HepG2 (cell line): ENCODE results near the gene SRRM3. TPM values are rescaled to one million over a fixed set of nuclear protein-coding genes. Genes with fewer than 3 reads are reported as not detected.

Experiments used
- ATAC-seq: fragments of 200-7000 bp; cut with Tn5 transposase; 3 replicates; pipeline ENCODE4 v1.9.1; 2020; ENCODE audit warnings: mild to moderate bottlenecking, moderate library complexity
- BruUV-seq: library from RNA; stranded (reverse); fragments of 400-500 nt; replicated peaks from 2 replicates; lab custom pipeline; 2021; lab: Mats Ljungman, UMichigan
- CTCF ChIA-PET: fragments of 300-600 bp; formaldehyde crosslinking; extraction: SDS; loops from one replicate; lab custom pipeline; 2021; ENCODE audit warnings: low total read pairs, inconsistent platforms, low intra/inter-chr PET ratio; lab: Yijun Ruan, JAX
- POLR2A ChIA-PET: fragments of 350-600 bp; sonication (Branson Sonifier 250); formaldehyde crosslinking; loops from one replicate; lab custom pipeline; 2020; ENCODE audit warnings: antibody characterized with exemption, inconsistent platforms; lab: Yijun Ruan, JAX
- DNase-seq: peaks from one replicate; pipeline ENCODE4 v3.0.0-alpha.2; 2015; ENCODE audit warnings: low spot score
- FAIRE-seq: peaks from 3 replicates; lab custom pipeline; 2011; peaks lifted over from hg19 to GRCh38; lab: Jason Lieb, UNC
- H2AFZ ChIP-seq: one replicate; pipeline ENCODE4 v1.6.1; 2011; ENCODE audit warnings: low read length, inconsistent platforms
- H3K27ac ChIP-seq: fragments of 300-600 bp; 3 replicates; pipeline ENCODE4 v1.8.0; 2011; ENCODE audit warnings: mixed run types, mild to moderate bottlenecking, mixed read lengths, low read length, inconsistent platforms; ENCODE audit not compliant: insufficient read depth; ENCODE audit errors: extremely low read length
- H3K27me3 ChIP-seq, 2 experiments: fragments of 200-600 bp in 1 of 2; 2 replicates in 1 of 2; 3 replicates in 1 of 2; pipeline versions ENCODE4 v1.6.0 to v1.8.0; 2011; ENCODE audit warnings: low read length in 2 of 2, mild to moderate bottlenecking in 2 of 2, moderate library complexity in 2 of 2, inconsistent platforms in 1 of 2; ENCODE audit not compliant: insufficient read depth in 2 of 2, control insufficient read depth in 1 of 2
- H3K36me3 ChIP-seq, 2 experiments: fragments of 200-600 bp in 1 of 2; replicated peaks in 1 of 2; 2 replicates in 1 of 2; 3 replicates in 1 of 2; pipeline versions ENCODE4 v1.5.1 to v1.8.0; 2011; ENCODE audit warnings: low read length in 2 of 2, inconsistent platforms in 1 of 2; ENCODE audit not compliant: insufficient read depth in 2 of 2, control insufficient read depth in 1 of 2
- H3K4me1 ChIP-seq: 2 replicates; pipeline ENCODE4 v1.5.1; 2012; ENCODE audit warnings: low read length, inconsistent platforms; ENCODE audit not compliant: insufficient read depth
- H3K4me2 ChIP-seq: 2 replicates; pipeline ENCODE4 v1.6.0; 2011; ENCODE audit warnings: low read depth, low read length, inconsistent platforms
- H3K4me3 ChIP-seq, 3 experiments: fragments of 200-600 bp in 1 of 3; sonication (generic), shearing (Covaris generic) in 1 of 3; replicated peaks in 1 of 3; 2 replicates each; pipeline ENCODE4 v1.5.1; 2011 to 2016; ENCODE audit warnings: low read length in 3 of 3, inconsistent platforms in 2 of 3, low read depth in 2 of 3, mild to moderate bottlenecking in 2 of 3, control low read depth in 1 of 3, mixed read lengths in 1 of 3; ENCODE audit not compliant: insufficient read depth in 1 of 3
- H3K79me2 ChIP-seq: one replicate; pipeline ENCODE4 v1.6.1; 2011; ENCODE audit warnings: low read length, inconsistent platforms; ENCODE audit not compliant: insufficient read depth
- H3K9ac ChIP-seq: 2 replicates; pipeline ENCODE4 v1.6.0; 2011; ENCODE audit warnings: mild to moderate bottlenecking, low read depth, low read length, inconsistent platforms; ENCODE audit not compliant: insufficient read depth
- H3K9me3 ChIP-seq: 2 replicates; pipeline ENCODE4 v1.5.1; 2012; ENCODE audit warnings: mild to moderate bottlenecking, low read length
- H4K20me1 ChIP-seq: 2 replicates; pipeline ENCODE4 v1.6.0; 2011; ENCODE audit warnings: inconsistent platforms, mild to moderate bottlenecking, low read length, moderate library complexity; ENCODE audit not compliant: insufficient read depth
- ELF3 ChIP-seq: IDR thresholded peaks from 2 replicates; pipeline ENCODE4 v1.6.1; 2016; ENCODE audit warnings: missing genetic modification reagents, missing compliant biosample characterization
- FOSL2 ChIP-seq: sonication (generic); formaldehyde crosslinking; IDR thresholded peaks from 2 replicates; pipeline ENCODE4 v1.4.0; 2020; ENCODE audit warnings: missing genetic modification reagents
- JUN ChIP-seq: sonication (generic); formaldehyde crosslinking; IDR thresholded peaks from 2 replicates; pipeline ENCODE4 v1.4.0; 2020; ENCODE audit warnings: mild to moderate bottlenecking, missing genetic modification reagents
- KAT2B ChIP-seq: fragments of 150-350 bp; IDR thresholded peaks from 2 replicates; pipeline ENCODE4 v1.6.1; 2014; ENCODE audit warnings: low read depth, low read length, borderline replicate concordance
- MAFG ChIP-seq: sonication (generic); formaldehyde crosslinking; IDR thresholded peaks from 2 replicates; pipeline ENCODE4 v1.5.1; 2020; ENCODE audit warnings: mild to moderate bottlenecking, missing genetic modification reagents
- RFX1 ChIP-seq: fragments of 450-650 bp; IDR thresholded peaks from 2 replicates; pipeline ENCODE4 v1.6.1; 2017
- RFXAP ChIP-seq: sonication (generic); formaldehyde crosslinking; IDR thresholded peaks from 2 replicates; pipeline ENCODE4 v1.4.0; 2020; ENCODE audit warnings: missing genetic modification reagents, borderline replicate concordance
- SIX4 ChIP-seq: sonication (generic); formaldehyde crosslinking; IDR thresholded peaks from 2 replicates; pipeline ENCODE4 v1.4.0; 2020; ENCODE audit warnings: missing genetic modification reagents
- SMAD1 ChIP-seq: sonication (generic); formaldehyde crosslinking; IDR thresholded peaks from 2 replicates; pipeline ENCODE4 v1.4.0; 2020; ENCODE audit warnings: missing genetic modification reagents, low read depth, mild to moderate bottlenecking, borderline replicate concordance
- ZNF234 ChIP-seq: sonication (generic); formaldehyde crosslinking; conservative IDR thresholded peaks from 2 replicates; pipeline ENCODE4 v1.5.1; 2020; ENCODE audit warnings: mild to moderate bottlenecking, missing genetic modification reagents
- ZNF274 ChIP-seq: sonication (generic); formaldehyde crosslinking; IDR thresholded peaks from 2 replicates; pipeline ENCODE4 v1.5.1; 2020; ENCODE audit warnings: mild to moderate bottlenecking, missing genetic modification reagents
- ZNF737 ChIP-seq: sonication (generic); formaldehyde crosslinking; IDR thresholded peaks from 2 replicates; pipeline ENCODE4 v1.5.0; 2020; ENCODE audit warnings: missing genetic modification reagents, mild to moderate bottlenecking, borderline replicate concordance
- ZNF891 ChIP-seq: sonication (generic); formaldehyde crosslinking; IDR thresholded peaks from 2 replicates; pipeline ENCODE4 v1.5.0; 2020; ENCODE audit warnings: mild to moderate bottlenecking, missing genetic modification reagents
- WGBS: methylation state at CpG from one replicate; pipeline ENCODE4 v1.1.6; 2017; ENCODE audit warnings: low lambda C conversion rate; 5-methylcytosine and 5-hydroxymethylcytosine counted together
- in situ Hi-C: cut with HindIII; loops from 2 replicates; pipeline ENCODE4 v1.10.0; 2017; ENCODE audit warnings: low pct_unique_long_range_greater_than_20kb; ENCODE audit not compliant: extremely low pct_ligation_motif_present
- intact Hi-C: fragments of 100-400 bp; cut with micrococcal nuclease; formaldehyde crosslinking; loops from one replicate; pipeline ENCODE4 v1.10.0; 2022; ENCODE audit not compliant: unreplicated experiment
- polyA plus RNA-seq, 8 experiments: library from polyadenylated mRNA; depleted of rRNA in 3 of 8; stranded (reverse) in 7 of 8; unstranded in 1 of 8; fragments of >200 nt; fragmentation: Illumina TruSeq in 4 of 8; extraction: Trizol in 4 of 8; gene quantifications; 2 replicates each; pipeline versions ENCODE4 v1.2.1 to v1.2.3, GENCODE V29; 2011 to 2016; ENCODE audit warnings: low read depth in 4 of 8, missing spikeins in 1 of 8, mixed read lengths in 1 of 8; ENCODE audit not compliant: insufficient read depth in 1 of 8
- total RNA-seq, 5 experiments: library from RNA; depleted of rRNA; stranded (reverse); fragments of >200 nt; fragmentation: Illumina TruSeq; extraction: Trizol; gene quantifications; 2 replicates each; pipeline ENCODE4 v1.2.3, GENCODE V29; 2016; ENCODE audit warnings: low read depth in 1 of 5
- TF ChIP-seq, protein P1 (sequence below): sonication (generic); formaldehyde crosslinking; IDR thresholded peaks from 2 replicates; pipeline ENCODE4 v1.8.1; 2023; ENCODE audit warnings: mild to moderate bottlenecking, missing genetic modification reagents, borderline replicate concordance
- TF ChIP-seq, protein P2 (sequence below): IDR thresholded peaks from 2 replicates; pipeline ENCODE4 v1.6.1; 2016; ENCODE audit warnings: missing compliant biosample characterization, missing genetic modification reagents, borderline replicate concordance
- TF ChIP-seq, protein P3 (sequence below): sonication (generic); formaldehyde crosslinking; IDR thresholded peaks from 2 replicates; pipeline ENCODE4 v1.9.0; 2021; ENCODE audit warnings: missing genetic modification reagents, borderline replicate concordance

The SRRM3 gene
- total and polyA plus RNA-seq, 2 of the 13 experiments (the other 11 are each of a cell fraction or from before 2014, with no cell fraction given), result 0.13 to 0.54 TPM

DNA sequence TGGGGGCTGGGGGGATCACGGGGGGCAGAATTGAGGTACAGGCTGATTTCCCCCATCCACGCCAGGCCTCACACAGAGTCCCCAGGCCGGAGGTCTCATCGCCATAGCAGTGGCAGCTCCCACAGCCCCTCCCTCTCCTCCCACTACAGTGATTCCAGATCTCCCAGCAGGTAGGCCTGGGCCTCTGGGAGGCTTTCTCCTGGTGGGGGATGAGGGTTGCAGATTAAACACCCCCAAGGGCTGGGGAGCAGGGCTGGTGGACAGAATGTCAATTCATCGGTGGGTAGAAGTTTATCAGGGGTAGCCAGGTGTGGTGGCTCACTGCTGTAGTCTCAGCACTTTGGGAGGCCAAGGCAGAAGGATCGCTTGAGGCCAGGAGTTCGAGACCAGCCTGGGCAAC lies 63.6 kb downstream of the SRRM3 start:
- intact Hi-C loops, result no loop called here
- no peaks in the 10 kb centered on the region for H3K36me3 ChIP-seq
- no peak overlapping the region for H3K4me3 ChIP-seq
- CTCF ChIA-PET, result no interaction called here
- DNase-seq, result no peak
- H3K9me3 ChIP-seq, result no peaks in the 10 kb centered on the region
- TF ChIP-seq, protein P1, sequence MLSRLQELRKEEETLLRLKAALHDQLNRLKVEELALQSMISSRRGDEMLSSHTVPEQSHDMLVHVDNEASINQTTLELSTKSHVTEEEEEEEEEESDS, result no peak
- no peak for TF ChIP-seq SMAD1 (CRISPR knock-in tag)
- no peak for TF ChIP-seq JUN (CRISPR knock-in tag)
- TF ChIP-seq, protein P2, sequence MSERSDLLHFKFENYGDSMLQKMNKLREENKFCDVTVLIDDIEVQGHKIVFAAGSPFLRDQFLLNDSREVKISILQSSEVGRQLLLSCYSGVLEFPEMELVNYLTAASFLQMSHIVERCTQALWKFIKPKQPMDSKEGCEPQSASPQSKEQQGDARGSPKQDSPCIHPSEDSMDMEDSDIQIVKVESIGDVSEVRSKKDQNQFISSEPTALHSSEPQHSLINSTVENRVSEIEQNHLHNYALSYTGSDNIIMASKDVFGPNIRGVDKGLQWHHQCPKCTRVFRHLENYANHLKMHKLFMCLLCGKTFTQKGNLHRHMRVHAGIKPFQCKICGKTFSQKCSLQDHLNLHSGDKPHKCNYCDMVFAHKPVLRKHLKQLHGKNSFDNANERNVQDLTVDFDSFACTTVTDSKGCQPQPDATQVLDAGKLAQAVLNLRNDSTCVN (CRISPR knock-in tag), result no peak
- no peak for FAIRE-seq
- H3K9ac ChIP-seq, result no peak overlapping the region
- H3K27me3 ChIP-seq, result peaks cover 0 to 5% of the 10 kb centered on the region in 2 experiments; a peak in 2 of 5 replicates
- in situ Hi-C loops, result no loop called here
- H3K4me1 ChIP-seq, result peaks cover 26% of the 10 kb centered on the region
- POLR2A ChIA-PET, result no interaction called here
- no peak overlapping the region for H2AFZ ChIP-seq
- no peak overlapping the region for H3K27ac ChIP-seq
- ATAC-seq, result no peak
- H3K4me2 ChIP-seq, result no peak overlapping the region
- no peaks in the 10 kb centered on the region for H3K79me2 ChIP-seq
- no peaks in the 10 kb centered on the region for H4K20me1 ChIP-seq
- WGBS, result 73% methylated on average over 5 of the region's 7 CpGs
- no TSS peak for BruUV-seq

DNA sequence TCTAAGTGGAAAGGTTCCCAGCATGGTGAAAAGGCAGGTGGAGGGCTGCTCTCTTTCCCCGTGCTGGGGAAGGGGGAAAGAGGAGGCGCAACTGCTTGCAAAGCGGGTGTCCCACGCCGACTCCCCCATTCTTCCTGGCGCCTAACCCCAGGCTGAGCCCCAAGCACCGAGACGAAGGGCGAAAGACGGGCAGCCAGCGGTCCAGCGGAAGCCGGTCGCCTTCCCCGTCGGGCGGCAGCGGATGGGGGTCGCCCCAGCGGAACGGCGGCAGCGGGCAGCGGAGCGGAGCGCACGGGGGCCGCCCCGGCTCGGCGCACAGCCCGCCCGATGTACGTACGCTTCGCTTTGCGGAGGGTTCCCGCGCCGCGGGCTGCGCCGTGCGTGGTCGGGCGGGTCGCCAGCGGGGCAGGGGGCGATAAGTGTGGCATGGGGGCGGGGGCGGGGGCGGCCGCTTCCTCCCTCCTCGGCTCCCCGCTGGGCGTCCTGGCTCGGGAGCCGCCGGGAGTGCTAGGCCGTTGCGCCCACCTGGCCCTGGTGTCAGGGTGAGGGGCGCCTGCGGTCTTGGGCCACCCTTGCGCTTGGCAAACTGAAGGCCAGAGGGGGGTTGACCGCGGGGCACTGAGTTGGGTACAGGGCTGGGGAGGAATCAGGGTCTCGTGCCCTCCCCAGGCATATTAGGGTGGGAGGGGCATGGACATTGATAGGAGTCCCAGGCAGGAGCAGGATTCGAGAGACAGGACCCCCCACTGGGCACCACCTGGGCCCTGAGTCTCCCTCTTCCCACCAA lies 65.6 kb downstream of the SRRM3 start:
- intact Hi-C loops, result no loop called here
- Histone ChIP-seq H3K27ac (no peak overlapping the region), H3K79me2 (no peaks in the 10 kb centered on the region), H3K4me2 (no peak overlapping the region), H3K4me1 (peaks cover 7% of the 10 kb centered on the region), H2AFZ (no peak overlapping the region), H3K36me3 (no peaks in the 10 kb centered on the region), H4K20me1 (no peaks in the 10 kb centered on the region), H3K27me3 (peaks cover 0 to 5% of the 10 kb centered on the region in 2 experiments; a peak in 2 of 5 replicates), H3K9ac (no peak overlapping the region), H3K4me3 (no peak overlapping the region), H3K9me3 (no peaks in the 10 kb centered on the region)
- in situ Hi-C loops, result no loop called here
- FAIRE-seq (no peak), DNase-seq (no peak), ATAC-seq (no peak)
- no TSS peak for BruUV-seq
- CTCF ChIA-PET, result no interaction called here
- POLR2A ChIA-PET, result no interaction called here
- TF ChIP-seq FOSL2 (no peak), RFXAP (CRISPR knock-in tag) (no peak), SIX4 (CRISPR knock-in tag) (no peak), MAFG (no peak), ELF3 (CRISPR knock-in tag) (no peak), ZNF234 (CRISPR knock-in tag) (no peak), RFX1 (no peak), ZNF891 (CRISPR knock-in tag) (no peak), ZNF274 (CRISPR knock-in tag) (no peak), KAT2B (no peak), ZNF737 (CRISPR knock-in tag) (no peak)
- TF ChIP-seq, protein P3, sequence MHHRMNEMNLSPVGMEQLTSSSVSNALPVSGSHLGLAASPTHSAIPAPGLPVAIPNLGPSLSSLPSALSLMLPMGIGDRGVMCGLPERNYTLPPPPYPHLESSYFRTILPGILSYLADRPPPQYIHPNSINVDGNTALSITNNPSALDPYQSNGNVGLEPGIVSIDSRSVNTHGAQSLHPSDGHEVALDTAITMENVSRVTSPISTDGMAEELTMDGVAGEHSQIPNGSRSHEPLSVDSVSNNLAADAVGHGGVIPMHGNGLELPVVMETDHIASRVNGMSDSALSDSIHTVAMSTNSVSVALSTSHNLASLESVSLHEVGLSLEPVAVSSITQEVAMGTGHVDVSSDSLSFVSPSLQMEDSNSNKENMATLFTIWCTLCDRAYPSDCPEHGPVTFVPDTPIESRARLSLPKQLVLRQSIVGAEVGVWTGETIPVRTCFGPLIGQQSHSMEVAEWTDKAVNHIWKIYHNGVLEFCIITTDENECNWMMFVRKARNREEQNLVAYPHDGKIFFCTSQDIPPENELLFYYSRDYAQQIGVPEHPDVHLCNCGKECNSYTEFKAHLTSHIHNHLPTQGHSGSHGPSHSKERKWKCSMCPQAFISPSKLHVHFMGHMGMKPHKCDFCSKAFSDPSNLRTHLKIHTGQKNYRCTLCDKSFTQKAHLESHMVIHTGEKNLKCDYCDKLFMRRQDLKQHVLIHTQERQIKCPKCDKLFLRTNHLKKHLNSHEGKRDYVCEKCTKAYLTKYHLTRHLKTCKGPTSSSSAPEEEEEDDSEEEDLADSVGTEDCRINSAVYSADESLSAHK, result no peak
- 90% methylated on average over 51 of the region's 68 CpGs for WGBS
